GM18499 (cell line): ENCODE data around the gene LIG1.
"Not testable (repeated sequence)": the region's sequence is repeated elsewhere in the genome, so short reads cannot be mapped to it uniquely, and the experiment has no call there.

Experiments used
- ATAC-seq: cut with Tn5 transposase; IDR thresholded peaks from one replicate; pipeline ENCODE4 v1.9.1; 2021; ENCODE audit warnings: moderate number of reproducible peaks; ENCODE audit not compliant: insufficient read depth, unreplicated experiment

Gene LIG1

GRCh38 chr19:48090281-48090802, 79.8 kb downstream of the LIG1 start:
- no peak for ATAC-seq

GRCh38 chr19:48088991-48089390, 81.2 kb downstream of the LIG1 start:
- not testable (repeated sequence) for ATAC-seq

GRCh38 chr19:48085904-48086864, 84.0 kb downstream of the LIG1 start:
- ATAC-seq: no peak

- ATAC-seq: no peak
Observed at GRCh38 chr19:48085076-48085475, 85.1 kb downstream of the LIG1 start.

GRCh38 chr19:48081106-48081505, 89.0 kb downstream of the LIG1 start:
- no peak for ATAC-seq

GRCh38 chr19:48070177-48070769, 99.9 kb downstream of the LIG1 start:
- ATAC-seq: not testable (repeated sequence)

GRCh38 chr19:48069435-48069834, 100.7 kb downstream of the LIG1 start:
- ATAC-seq: no peak
